G401 (cell line): ENCODE data around the gene MZT1. TPM values are rescaled to one million over a fixed set of nuclear protein-coding genes. Genes with fewer than 3 reads are reported as not detected.
"Not testable (repeated sequence)": the region's sequence is repeated elsewhere in the genome, so short reads cannot be mapped to it uniquely, and the experiment has no call there.

Experiments used
- DNase-seq: peaks from one replicate; pipeline ENCODE4 v3.0.0-alpha.2; 2015; ENCODE audit warnings: low spot score
- in situ Hi-C: cut with HindIII; loops from 2 replicates; pipeline ENCODE4 v1.10.0; 2016; ENCODE audit warnings: low sequenced_read_pairs, mixed read lengths
- total RNA-seq: library from RNA; depleted of rRNA; stranded (reverse); fragments of >200 nt; shearing (Covaris generic); gene quantifications from 2 replicates; pipeline ENCODE4 v1.2.3, GENCODE V29; 2014; rRNA removed

Gene MZT1, protein sequence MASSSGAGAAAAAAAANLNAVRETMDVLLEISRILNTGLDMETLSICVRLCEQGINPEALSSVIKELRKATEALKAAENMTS
- 44.0 and 65.9 TPM in 2 replicates for total RNA-seq

DNA sequence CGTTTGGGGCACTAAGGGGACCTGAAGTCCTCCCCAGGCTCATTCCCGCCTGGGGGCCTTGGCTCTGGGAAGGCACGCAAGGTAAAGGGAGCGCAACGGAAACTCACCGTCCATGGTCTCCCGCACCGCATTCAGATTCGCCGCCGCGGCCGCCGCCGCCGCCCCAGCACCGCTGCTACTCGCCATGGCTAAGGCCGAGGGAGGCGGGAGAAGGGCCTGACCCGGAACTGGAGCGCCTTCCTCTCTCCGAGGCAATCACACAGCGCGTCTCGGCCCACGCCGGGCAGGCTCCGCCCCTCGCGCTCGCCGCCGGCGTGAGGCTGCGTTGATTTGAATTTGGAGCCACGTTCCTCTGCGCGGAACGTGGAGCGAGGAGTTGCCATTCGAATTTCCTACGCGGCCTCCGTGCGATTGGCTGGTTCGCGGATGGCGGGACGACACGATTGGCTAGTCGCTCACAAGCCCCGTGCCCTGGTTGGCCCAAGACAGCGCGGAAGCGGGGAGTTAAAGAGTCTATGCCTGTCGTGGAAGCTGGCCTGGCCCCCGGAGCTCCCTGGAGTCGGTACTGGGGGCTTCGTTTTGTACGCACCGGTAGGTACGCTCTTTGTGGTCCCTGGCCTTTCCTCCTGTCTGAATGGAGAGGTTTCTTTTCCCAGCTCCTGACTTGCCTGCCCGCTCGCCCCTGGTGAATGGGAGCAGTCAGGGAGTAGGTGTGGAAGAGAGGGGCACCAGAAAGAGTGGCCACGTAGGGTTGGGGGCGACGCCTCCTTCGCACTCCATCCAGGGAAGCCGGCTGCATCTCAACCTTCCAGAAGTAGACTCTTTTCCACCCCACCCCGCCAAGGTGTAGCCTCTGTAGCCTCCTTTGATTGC lies at the start of gene MZT1, which contains the start of gene BORA:
TSS of gene MZT1 (minus strand) at position 213 of the 873 bp plus-strand sequence. CDS start at position 186, 27 bp downstream.
TSS of gene BORA (plus strand) at position 507 of the 873 bp plus-strand sequence. CDS start 1,018 bp downstream, outside the sequence.
- DNase-seq = peak; percentile 96
- in situ Hi-C loops = no loop called here

- in situ Hi-C loops = no loop called here
- no peak for DNase-seq
Measured at GRCh38 chr13:72774019-72774418, 46.6 kb upstream of the MZT1 start.

DNA sequence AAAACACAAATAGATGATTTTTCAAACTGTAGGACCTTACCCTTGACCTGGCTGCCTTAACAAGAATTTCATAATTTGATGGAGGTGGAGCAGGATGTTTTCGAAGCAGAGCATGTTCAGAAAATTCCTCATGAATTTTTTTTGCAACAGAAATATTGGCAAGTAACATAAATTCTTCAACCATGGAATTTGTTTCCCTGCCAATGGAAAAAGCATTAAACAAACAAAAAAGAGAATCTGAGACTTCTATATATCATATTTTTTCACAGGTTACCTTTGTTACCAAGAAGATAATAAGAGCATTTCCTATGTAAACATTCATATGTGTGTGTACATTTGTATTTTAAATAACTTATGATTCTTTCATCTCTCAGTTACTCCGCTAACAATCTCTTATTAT lies 36.0 kb upstream of the MZT1 start:
- in situ Hi-C loops = no loop called here
- DNase-seq = no peak

GRCh38 chr13:72760189-72760588 lies 32.8 kb upstream of the MZT1 start:
- DNase-seq = no peak
- in situ Hi-C loops = no loop called here

GRCh38 chr13:72757792-72758535 lies 30.5 kb upstream of the MZT1 start:
- in situ Hi-C loops = no loop called here
- no peak for DNase-seq

- in situ Hi-C loops = no loop called here
- DNase-seq = no peak
Measured at GRCh38 chr13:72754111-72754510, 26.7 kb upstream of the MZT1 start.

DNA sequence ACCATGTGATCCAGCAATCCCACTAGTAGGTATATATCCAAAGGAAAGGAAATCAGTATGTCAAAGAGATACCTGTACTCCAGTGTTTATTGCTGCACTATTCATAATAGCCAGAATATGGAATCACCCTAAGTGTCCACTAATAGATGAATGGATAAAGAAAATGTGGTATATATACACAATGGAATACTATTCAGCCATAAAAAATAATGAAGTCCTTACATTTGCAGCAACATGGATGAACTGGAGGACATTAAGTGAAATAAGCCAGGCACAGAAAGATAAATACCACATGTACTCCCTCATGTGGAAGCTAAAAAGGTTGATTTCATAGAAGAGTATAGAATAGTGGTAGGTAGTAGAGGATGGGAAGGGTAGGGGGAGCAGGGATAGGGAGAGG lies 23.8 kb upstream of the MZT1 start:
- in situ Hi-C loops = no loop called here
- DNase-seq = no peak

DNA sequence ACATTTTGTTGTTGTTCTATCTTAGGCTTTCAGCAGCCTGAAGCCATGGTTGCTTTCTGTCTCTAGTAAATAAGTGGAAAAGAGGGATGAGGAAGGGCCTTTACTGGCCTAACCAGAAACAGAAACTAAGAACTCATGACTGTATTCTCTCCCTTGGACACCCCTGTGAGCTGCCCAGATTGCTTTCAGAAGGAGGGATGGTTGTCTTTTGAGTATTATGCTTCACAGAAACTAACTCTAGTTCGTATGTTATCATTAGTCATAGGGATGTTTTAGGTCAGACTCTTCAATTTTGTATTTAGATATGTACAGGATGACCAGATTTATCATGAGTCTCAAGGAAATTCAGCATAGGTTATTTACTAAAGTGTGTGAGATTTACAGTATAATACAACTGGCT lies 17.8 kb upstream of the MZT1 start:
- in situ Hi-C loops = no loop called here
- no peak for DNase-seq

- DNase-seq = no peak
- in situ Hi-C loops = no loop called here
Measured at GRCh38 chr13:72740015-72740414, 12.6 kb upstream of the MZT1 start.

DNA sequence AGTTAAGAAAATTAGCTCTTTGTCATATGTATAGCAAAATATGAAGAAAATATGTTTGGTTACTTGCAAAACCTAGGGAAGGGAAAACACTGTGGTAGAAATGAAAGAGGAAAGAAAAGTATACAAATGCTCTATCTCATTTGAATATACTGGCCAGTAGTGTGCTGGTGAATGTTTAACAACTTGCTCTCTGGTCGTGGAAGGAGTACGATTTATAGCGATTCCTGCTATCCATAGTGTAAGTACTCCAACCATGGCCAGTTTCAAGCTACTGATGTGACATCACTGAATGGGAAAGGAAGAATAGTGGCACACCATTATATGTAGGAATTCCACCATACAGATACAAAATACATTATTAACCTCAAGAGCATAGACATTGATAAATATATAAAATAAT lies 9.6 kb upstream of the MZT1 start:
- in situ Hi-C loops = no loop called here
- no peak for DNase-seq

- no peak for DNase-seq
- in situ Hi-C loops = no loop called here
Measured at GRCh38 chr13:72728290-72728605, 819 bp upstream of the MZT1 start.

GRCh38 chr13:72726726-72727416 lies 558 bp downstream of the MZT1 start:
- in situ Hi-C loops = no loop called here
- DNase-seq = peak; percentile 17

DNA sequence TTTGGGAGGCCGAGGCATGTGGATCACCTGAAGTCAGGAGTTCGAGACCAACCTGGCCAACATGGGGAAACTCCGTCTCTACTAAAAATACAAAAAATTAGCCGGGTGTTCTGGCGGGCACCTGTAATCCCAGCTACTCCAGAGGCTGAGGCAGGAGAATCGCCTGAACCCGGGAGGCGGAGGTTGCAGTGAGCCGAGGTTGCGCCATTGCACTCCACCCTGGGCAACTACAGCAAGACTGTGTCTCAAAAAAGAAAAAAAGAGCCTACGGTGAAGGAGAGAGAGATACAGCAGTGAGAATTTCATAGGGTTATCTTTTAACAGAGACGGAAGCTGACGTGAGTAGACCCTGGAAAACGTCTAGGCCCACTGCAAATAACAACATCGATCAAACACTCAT lies 1.2 kb downstream of the MZT1 start:
- in situ Hi-C loops, DNase-seq: not testable (repeated sequence)

DNA sequence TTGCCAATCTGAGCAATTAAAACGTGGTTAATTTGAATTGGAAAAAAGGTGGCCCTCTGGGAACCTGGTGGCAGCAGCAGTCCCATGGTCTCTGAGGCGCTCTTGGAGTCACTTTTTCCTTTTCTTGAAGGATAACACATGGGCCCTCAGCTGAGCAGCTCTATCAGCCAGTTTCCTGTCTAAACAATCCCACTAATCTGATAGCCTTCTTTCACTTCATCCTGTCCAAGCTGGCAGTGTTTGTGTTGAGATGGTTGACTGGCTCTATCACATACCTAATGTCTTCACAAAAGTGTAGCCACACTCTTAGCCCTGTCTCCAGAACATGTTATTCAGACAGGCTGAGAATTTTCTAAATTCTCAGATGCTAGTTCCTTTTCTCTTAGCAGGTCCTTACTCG lies 10.7 kb downstream of the MZT1 start:
- DNase-seq = no peak
- in situ Hi-C loops = no loop called here

GRCh38 chr13:72700509-72700908 lies 26.9 kb downstream of the MZT1 start:
- in situ Hi-C loops = no loop called here
- no peak for DNase-seq

DNA sequence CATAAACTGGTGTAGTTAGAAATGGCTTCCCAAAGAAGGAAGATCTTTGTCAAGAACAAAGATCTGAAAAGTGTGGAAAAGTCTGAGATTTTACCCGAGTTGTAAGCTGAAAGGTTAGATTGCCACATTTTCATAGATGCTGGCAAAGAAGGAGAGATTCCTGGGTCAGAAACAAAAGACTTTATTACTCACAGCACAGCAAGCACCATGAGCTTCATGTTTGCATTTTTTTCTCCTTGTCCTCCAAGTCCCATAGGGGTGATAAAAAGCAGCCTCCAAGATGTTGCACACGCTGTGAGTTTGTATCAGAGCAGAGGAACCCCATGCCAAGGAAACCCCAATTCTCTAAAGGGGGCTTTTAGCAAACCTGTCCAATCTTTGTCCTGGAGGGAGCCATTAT lies 29.3 kb downstream of the MZT1 start:
- in situ Hi-C loops = no loop called here
- DNase-seq = no peak

- in situ Hi-C loops = no loop called here
- peak; percentile 43 for DNase-seq
Measured at GRCh38 chr13:72696579-72696978, 30.9 kb downstream of the MZT1 start.

GRCh38 chr13:72694314-72694713 lies 33.1 kb downstream of the MZT1 start:
- DNase-seq = no peak
- in situ Hi-C loops = no loop called here

- DNase-seq = no peak
- in situ Hi-C loops = no loop called here
Measured at GRCh38 chr13:72693832-72694231, 33.6 kb downstream of the MZT1 start.
